ENCODE data around the gene RASSF5.

DNA sequence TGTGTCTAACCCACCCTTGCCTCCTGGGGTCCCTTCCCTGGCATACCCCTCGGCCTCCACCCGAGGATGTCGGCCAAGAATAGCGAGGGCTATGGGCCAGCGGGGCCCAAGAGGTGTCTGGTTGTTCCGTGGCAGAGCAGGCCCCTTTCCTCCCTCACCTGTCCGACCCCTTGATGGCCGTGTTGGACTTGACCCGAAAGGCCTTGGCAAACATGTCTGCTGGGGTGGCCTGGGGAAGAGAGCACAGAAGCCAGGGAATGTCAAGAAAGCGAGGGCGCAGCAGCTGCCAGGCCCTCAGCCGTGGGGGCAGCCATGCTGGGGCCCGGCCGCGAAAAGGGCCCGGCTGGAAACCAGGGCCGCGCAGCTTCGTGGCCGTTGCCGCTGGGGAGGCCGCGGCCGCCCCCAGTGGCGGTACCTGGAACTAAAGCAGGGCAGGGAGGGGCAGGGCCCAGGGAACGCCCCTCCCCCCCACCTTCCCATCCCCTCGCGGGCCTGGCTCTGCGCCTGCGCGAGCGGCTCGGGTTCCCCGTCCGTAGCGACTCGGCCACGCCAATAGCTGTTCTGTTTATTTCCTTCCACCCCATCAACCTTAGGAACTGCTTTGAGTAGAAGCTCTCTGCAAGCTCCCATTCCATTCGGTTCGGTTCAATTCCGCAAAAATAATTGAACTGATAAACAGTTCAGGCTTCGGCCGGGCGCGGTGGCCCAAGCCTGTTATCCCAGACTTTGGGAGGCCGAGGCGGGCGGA lies 105.0 kb downstream of the RASSF5 start, which contains the start of gene EIF2D:
- TF ChIP-seq, protein P1, sequence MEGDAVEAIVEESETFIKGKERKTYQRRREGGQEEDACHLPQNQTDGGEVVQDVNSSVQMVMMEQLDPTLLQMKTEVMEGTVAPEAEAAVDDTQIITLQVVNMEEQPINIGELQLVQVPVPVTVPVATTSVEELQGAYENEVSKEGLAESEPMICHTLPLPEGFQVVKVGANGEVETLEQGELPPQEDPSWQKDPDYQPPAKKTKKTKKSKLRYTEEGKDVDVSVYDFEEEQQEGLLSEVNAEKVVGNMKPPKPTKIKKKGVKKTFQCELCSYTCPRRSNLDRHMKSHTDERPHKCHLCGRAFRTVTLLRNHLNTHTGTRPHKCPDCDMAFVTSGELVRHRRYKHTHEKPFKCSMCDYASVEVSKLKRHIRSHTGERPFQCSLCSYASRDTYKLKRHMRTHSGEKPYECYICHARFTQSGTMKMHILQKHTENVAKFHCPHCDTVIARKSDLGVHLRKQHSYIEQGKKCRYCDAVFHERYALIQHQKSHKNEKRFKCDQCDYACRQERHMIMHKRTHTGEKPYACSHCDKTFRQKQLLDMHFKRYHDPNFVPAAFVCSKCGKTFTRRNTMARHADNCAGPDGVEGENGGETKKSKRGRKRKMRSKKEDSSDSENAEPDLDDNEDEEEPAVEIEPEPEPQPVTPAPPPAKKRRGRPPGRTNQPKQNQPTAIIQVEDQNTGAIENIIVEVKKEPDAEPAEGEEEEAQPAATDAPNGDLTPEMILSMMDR (IDR thresholded peaks at IDR 0.05; ENCODE audit: poor library complexity) = peak; percentile 94
- TF ChIP-seq EZH2phosphoT487 (IDR thresholded peaks at IDR 0.05; ENCODE audit: low read depth, severe bottlenecking, unreplicated experiment) (no peak), EZH2 (IDR thresholded peaks at IDR 0.05; ENCODE audit: borderline replicate concordance) (no peak)

Data from hepatocyte (in vitro differentiated cells).